SKM-1 treated with dmso at 0.1 percent for 144 hours (cell line): ENCODE data around the gene SUPT16H.
"Not testable (repeated sequence)": the region's sequence is repeated elsewhere in the genome, so short reads cannot be mapped to it uniquely, and the experiment has no call there.

Experiments
- DNase-seq: peaks from one replicate; lab custom pipeline; 2025; ENCODE audit not compliant: unreplicated experiment; lab: John Stamatoyannopoulos, UW

The SUPT16H gene

DNA sequence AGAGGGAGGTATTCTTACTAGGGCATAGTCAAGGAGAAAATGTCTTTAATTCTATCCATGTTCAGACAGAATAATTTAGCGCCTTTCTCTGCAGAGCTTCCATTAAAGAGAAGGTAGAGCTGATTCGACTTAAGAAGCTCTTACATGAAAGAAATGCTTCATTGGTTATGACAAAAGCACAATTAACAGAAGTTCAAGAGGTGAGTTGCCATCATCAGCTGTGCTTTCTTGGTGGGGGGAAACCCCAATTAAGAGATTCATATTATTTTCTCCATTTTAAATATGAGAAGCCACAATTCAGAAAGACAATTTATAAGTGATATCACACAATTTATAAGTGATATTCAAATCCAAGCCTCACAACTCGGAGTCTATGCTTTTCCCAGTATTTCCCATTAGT, 76.2 kb downstream of the SUPT16H start:
- DNase-seq, result no peak

DNA sequence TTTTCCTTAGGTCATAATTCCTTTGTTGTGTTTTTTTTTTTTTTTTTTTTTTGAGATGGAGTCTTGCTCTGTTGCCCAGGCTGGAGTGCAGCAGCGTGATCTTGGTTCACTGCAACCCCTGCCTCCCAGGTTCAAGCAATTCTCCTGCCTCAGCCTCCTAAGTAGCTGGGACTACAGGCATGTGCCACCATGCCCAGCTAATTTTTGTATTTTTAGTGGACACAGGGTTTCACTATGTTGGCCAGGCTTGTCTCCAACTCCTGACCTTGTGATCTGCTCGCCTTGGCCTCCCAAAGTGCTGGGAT, 81.0 kb downstream of the SUPT16H start:
- not testable (repeated sequence) for DNase-seq

DNA sequence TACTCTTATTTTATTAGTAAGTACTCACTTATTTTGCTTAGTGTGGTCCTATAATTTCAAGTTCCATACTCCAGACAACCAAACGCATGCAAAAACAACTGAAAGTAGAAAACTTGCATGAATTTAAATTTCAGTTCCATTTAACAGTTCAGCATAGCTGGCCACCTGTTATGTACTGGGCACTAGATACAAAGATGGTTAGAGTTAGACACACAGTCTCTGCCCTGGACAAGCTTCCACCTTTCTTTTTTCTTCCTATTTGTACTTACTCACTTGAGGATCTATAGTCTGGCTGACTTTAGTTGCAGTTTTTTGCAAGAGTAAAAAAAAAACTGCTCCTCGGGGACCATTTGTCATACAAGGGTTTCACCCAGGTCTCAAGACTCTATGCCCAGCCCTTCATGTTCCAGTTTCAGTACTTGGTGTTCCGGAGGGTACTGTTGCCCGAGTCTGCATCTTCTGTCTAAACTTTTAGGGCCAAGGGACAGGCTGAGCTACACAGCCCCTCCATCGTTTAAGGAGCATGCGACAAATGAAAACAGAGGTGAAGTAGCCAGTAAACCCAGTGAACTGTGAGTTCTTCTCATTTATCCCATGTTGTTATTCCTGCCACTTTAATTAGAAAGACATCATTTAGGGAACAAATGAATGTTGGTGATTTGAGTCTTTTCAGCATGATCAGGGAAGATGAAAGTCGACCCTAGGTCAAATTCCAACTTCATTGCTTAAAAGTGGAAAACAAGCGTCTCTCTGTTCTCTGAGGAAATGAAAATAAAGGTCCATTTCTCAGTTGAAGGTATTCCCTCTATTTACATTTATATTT, 81.6 kb downstream of the SUPT16H start:
- DNase-seq, result no peak
